ENCODE data around the gene TPK1.

DNA sequence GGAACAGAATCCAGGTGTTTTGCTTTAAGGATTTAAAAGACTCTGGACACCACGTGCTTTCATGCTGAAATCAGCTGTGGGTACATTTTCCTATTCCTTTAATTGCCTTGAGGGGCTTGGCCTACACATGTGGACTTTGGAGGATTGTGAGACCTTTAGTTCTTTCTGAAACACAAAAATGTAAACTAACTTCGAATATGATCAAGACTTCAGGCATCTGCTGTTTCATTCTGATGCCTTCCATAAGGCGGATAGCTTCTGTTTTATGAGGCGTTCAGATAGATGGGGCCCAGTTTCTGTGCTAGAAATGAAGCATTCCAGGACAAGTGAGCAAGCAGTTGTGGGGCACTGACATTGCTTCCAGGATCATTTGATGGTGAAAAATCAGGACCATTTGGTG, 430.9 kb downstream of the TPK1 start:
- TF ChIP-seq EZH2 (IDR thresholded peaks at IDR 0.05): no peak
- no peak for TF ChIP-seq POLR2AphosphoS5 (IDR thresholded peaks at IDR 0.05; ENCODE audit: borderline replicate concordance, low read depth, low read length)
- TF ChIP-seq FOXP2 (optimal IDR thresholded peaks at IDR 0.05; ENCODE audit: control extremely low read depth, extremely low read length, insufficient read depth): no peak
